Testis (tissue), 2 donors: ENCODE results near the gene EIF4B.

Experiments used
- CTCF ChIP-seq, 3 experiments: fragments of 450-650 bp in 2 of 3; fragments of 200-600 bp in 1 of 3; sonication (generic) in 1 of 3; IDR thresholded peaks; one replicate each; pipeline ENCODE4 v1.5.1; 2016 to 2019; ENCODE audit warnings: antibody characterized with exemption in 3 of 3, mild to moderate bottlenecking in 2 of 3, moderate library complexity in 1 of 3
- POLR2A ChIP-seq: fragments of 450-650 bp; IDR thresholded peaks from one replicate; pipeline ENCODE4 v1.6.1; 2017; ENCODE audit warnings: antibody characterized with exemption, mild to moderate bottlenecking, moderate library complexity

GRCh38 chr12:53004178-53004577, 2.1 kb upstream of the EIF4B start:
- TF ChIP-seq POLR2A (no peak), CTCF (IDR thresholded peaks at IDR 0.05) (no peak)
